Daoy (cell line): ENCODE data around the gene ELL2. TPM values are rescaled to one million over a fixed set of nuclear protein-coding genes. Genes with fewer than 3 reads are reported as not detected.
"Not testable (repeated sequence)": the region's sequence is repeated elsewhere in the genome, so short reads cannot be mapped to it uniquely, and the experiment has no call there.

ENCODE experiments used
- DNase-seq: peaks from one replicate; pipeline ENCODE4 v3.0.0-alpha.2; 2015; ENCODE audit warnings: low read depth
- total RNA-seq: library from RNA; depleted of rRNA; stranded (reverse); fragments of >200 nt; shearing (Covaris generic); gene quantifications from 2 replicates; pipeline ENCODE4 v1.2.3, GENCODE V29; 2014

Gene ELL2
- total RNA-seq, 1 experiment from 2014 or later, result 29.9 TPM

- peak; percentile 86 for DNase-seq
Observed at GRCh38 chr5:95861864-95862561, 99.6 kb downstream of the ELL2 start.

- peak; percentile 93 for DNase-seq
Observed at GRCh38 chr5:95861221-95861863, 100.3 kb downstream of the ELL2 start.

GRCh38 chr5:95859661-95860060 is 102.0 kb downstream of the ELL2 start:
- DNase-seq, result no peak

- peak; percentile 99 for DNase-seq
Observed at GRCh38 chr5:95858661-95859595, 102.7 kb downstream of the ELL2 start.

GRCh38 chr5:95858023-95858461 is 103.6 kb downstream of the ELL2 start:
- DNase-seq, result peak; percentile 72

- DNase-seq, result no peak
Observed at GRCh38 chr5:95857185-95857945, 104.3 kb downstream of the ELL2 start.

- no peak for DNase-seq
Observed at GRCh38 chr5:95856501-95856981, 105.1 kb downstream of the ELL2 start.

- no peak for DNase-seq
Observed at GRCh38 chr5:95853490-95853889, 108.2 kb downstream of the ELL2 start.

- DNase-seq, result no peak
Observed at GRCh38 chr5:95852567-95852966, 109.1 kb downstream of the ELL2 start.

- DNase-seq, result not testable (repeated sequence)
Observed at GRCh38 chr5:95851141-95851540, 110.5 kb downstream of the ELL2 start.

- DNase-seq, result no peak
Observed at GRCh38 chr5:95850391-95850894, 111.2 kb downstream of the ELL2 start.

GRCh38 chr5:95848701-95849100 is 113.0 kb downstream of the ELL2 start:
- DNase-seq, result no peak

- no peak for DNase-seq
Observed at GRCh38 chr5:95847261-95847592, 114.4 kb downstream of the ELL2 start.

- DNase-seq, result peak; percentile 71
Observed at GRCh38 chr5:95846554-95847260, 114.9 kb downstream of the ELL2 start.

GRCh38 chr5:95845391-95845790 is 116.3 kb downstream of the ELL2 start:
- no peak for DNase-seq

- DNase-seq, result no peak
Observed at GRCh38 chr5:95843733-95844223, 117.9 kb downstream of the ELL2 start.

- DNase-seq, result peak; percentile 83
Observed at GRCh38 chr5:95842854-95843544, 118.7 kb downstream of the ELL2 start.

GRCh38 chr5:95841914-95842812 is 119.5 kb downstream of the ELL2 start:
- no peak for DNase-seq
